Stimulated activated CD8-positive, alpha-beta memory T cell treated with anti-CD3 and anti-CD28 coated beads, Interleukin-12 subunit alpha, Interleukin-12 subunit beta, amount 100 ng/mL, for 1 hour (primary cell): ENCODE measurements around the gene CLBA1.
"Not testable (repeated sequence)": the region's sequence is repeated elsewhere in the genome, so short reads cannot be mapped to it uniquely, and the experiment has no call there.

Experiments used
- DNase-seq: peaks from one replicate; pipeline ENCODE4 v3.0.0-alpha.2; 2020; ENCODE audit warnings: low read depth

CLBA1 gene

DNA sequence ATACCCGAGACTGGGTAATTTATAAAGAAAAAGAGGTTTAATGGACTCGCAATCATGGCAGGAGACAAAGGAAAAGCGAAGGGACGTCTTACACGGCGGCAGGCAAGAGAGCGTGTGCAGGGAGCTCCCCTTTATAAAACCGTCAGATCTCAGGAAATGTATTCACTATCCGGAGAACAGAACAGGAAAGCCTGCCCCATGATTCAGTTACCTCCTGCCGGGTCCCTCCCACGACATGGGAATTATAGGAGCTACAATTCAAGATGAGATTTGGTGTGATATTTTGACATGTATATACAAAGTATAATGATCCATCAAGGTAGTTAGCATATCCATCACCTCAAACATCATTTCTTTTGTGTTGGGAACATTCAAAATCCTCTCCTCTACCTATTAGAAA, 37.6 kb downstream of the CLBA1 start:
- DNase-seq: no peak

DNA sequence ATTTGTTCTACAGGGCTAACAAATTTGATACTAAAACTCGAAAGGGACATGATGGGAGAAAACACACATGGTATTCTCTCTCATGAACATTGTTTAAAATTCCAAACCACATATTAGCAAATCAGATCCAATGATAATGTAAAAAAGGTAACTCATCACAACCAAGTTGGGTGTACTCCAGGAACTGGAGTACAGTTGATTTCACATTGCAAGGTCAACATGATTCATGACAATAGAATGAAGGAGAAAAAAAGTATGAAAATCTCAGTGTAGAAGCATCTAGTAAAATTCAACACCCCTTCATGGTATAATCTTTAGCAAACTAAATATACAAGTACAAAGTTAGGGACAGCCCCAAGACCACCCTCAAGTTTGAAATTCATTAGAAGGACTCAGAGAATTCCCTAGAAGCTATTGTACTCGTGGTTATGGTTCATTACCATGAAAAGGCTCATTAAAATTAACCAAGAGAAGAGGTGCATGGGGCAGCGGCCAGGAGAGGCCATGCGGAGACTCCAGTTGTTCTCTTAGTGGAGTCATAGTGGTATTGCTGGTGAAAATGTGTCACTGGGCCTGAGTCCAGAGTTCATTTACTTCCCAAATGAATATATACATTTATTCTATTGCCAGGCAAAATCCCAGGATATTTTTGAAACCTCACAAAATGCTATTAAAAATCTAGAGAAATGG, 38.3 kb downstream of the CLBA1 start:
- no peak for DNase-seq

DNA sequence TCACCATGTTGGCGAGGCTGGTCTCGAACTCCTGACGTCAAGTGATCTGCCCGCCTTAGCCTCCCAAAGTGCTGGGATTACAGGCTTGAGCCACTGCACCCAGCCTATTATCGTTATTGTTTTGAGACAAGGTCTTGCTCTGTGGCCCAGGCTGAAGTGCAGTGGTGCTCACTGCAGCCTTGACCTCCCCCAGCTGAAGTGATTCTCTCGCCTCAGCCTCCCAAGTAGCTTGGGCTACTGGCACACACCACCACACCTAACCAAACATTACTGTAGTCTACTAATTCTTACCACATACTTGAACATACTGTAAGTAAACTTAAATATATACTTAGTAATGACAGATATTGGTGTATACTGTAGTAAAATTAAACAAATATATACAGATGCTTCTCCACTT, 39.8 kb downstream of the CLBA1 start:
- no peak for DNase-seq

DNA sequence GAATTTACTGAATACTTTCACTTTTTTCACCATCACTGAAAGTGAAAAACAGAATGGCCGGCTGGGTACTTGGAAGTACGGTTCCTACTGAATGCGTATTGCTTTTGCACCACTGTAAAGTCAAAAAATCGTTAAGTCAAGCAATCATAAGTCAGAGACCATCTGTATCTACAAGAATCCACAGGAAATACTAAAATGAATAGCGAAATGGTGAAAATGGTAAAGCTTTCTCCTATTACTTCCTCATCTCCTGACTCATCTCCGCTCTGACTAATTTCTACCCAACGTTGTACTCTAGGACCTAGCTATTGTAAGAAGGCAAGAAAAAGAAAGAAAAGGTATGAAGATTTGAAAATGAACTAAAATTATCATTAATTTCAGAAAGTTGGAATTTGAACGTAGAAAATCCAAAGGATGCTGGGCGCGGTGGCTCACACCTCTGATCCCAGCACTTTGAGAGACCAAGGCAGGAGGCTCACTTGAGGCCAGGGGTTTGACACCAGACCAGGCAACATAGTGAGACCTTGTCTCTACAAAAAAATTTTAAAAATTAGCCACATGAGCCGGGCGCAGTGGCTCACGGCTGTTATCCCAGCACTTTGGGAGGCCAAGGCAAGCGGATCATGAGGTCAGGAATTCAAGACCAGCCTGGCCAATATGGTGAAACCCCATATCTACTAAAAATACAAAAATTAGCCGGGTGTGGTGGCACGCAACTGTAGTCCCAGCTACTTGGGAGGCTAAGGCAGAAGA, 40.6 kb downstream of the CLBA1 start:
- DNase-seq: no peak

DNA sequence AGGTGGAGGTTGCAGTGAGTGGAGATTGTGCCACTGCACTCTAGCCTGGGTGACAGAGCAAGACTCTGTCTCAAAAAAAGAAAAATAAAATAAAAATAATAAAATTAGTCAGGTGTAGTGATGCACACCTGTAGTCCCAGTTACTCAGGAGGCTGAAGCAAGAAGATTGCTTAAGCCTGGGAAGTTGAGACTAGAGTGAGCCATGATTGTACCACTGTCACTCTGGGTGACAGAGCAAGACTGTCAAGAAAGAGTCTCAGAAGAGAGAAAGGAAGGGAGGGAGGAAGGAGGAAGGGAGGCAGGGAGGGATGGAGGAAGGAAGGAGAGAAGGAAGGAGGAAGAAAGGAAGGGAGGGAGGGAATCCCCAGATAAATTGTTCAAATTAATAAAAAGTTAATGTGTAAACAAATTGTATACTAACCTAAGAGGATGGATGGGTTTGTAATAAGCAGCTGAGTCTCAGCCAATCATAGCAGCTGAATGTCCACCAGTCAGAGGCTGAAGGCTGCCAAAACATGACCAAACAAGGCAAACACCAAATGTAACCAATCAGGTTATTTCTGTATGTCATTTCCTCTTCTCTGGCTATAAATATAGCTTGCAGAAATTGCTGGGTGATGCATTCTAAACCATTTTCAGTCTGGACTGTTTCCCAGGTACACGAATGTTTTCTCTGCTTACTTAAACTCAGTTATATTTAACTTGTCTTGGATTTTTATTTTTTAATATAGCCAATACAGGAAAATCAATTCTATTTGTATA, 41.4 kb downstream of the CLBA1 start:
- no peak for DNase-seq

DNA sequence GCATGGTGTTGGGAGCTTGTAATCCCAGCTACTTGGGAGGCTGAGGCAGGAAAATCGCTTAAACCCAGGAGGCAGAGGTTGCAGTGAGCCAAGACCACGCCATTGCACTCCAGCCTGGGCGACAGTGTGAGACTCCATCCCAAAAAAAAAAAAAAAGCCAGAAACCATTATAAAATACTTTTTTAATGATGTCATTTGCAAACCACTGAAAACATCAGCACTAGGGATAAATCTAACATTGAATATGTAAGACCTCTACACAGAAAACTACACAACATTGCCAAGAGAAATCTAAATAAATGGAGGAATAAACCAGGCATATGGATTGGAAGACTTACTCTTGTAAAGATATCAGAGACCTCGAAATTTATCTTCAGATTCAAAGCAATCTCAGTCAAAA, 42.1 kb downstream of the CLBA1 start:
- DNase-seq: not testable (repeated sequence)

DNA sequence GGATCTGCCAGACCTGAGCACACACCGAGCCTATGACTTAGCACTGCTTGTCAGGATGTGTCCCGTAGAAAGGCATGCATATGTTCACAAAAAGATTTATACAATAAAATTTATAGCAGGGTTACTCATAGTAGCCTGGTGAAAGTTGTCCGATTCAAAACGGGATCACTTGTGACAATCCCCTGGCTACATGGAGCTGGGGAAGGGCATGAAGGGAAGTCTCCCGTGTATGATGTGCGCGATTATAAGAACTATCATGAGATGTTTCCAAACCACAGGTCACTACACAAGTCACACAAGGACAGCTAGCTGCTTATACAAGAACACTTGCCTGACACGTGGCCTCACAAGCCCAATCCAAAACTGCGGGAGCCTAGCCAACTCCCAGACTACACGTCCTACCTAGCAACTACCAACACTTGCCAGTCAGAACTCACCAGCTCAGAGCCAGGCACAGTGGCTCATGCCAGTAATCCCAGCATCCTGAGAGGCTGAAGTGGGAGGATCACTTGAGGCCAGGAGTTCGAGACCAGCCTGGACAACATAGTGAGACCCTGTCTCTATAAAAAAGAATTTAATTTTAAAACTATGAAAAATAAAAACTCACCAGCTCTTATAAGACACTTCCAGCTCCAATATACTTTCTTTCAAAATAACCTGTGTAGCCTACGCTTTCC, 42.8 kb downstream of the CLBA1 start:
- DNase-seq: no peak

DNA sequence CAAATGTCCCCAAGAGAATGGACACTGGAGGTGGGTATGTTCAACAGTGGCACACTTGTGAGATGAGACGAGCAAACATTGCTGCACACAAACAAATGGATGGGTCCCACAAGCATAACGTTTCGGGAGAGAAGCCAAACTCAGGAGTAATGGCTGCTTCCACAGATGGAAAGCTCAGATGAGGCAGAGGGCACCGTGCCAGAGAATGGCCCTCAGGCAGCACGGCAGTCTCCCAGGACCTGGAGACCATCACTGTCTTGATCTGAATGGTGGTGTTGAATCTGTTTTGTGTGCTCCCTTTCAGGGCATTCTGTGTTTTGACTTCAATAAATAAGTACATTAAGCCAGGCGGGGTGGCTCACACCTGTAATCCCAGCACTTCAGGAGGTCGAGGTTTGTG, 43.8 kb downstream of the CLBA1 start:
- no peak for DNase-seq

DNA sequence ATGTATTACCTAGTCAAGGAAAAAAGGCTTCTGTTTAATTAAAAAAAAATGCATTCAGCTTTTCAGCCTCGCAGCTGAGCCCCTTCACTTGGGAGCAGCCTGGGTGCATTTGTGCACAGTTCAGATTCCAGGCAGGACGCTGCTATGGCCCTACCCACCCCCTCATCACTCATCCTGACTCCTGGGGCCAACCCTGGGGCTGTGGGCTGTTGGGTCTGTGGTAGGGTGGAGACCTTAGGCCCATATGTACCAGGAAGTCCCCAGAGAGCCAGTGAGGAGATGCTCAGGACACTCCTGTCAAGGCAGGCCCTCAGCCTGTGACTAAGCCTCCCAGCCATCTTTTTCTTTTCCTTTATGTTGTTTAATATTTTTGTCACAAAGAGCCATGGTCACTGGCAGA, 44.6 kb downstream of the CLBA1 start:
- no peak for DNase-seq

DNA sequence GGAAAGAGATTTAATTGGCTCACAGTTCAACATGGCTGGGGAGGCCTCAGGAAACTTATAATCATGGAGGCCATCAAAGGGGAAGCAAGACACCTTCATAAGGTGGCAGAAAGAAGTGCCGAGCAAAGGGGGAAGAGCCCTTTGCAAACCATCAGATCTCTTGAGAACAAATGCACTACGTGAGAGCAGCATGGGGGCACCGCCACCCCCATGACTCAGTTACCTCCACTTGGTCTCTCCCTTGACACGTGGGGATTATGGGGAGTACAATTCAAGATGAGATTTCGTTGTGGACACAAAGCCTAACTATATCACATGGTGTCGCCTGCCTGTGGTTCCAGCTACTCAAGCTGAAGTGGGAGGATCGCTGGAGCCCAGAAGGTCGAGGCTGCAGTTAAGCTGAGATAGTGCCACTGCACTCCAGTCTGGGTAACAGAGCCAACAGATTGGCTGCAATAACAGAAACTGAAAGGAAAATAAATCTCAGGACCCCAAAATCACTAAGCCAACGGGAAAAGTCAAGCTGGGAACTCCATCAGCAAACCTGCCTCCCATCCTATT, 45.3 kb downstream of the CLBA1 start:
- no peak for DNase-seq

DNA sequence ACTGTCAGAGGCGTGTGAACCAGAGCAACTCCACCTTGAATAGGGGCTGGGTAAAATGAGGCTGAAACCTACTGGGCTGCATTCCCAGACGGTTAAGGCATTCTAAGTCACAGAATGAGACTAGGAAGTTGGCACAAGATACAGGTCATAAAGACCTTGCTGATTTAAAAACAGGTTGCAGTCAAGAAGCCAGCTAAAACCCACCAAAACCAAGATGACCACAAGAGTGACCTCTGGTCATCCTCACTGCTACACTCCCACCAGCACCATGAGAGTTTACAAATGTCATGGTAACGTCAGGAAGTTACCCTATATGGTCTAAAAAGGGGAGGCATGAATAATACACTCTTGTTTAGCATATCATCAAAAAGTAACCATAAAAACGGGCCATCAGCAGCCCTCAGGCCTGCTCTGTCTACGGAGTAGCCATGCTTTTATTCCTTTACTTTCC, 46.9 kb downstream of the CLBA1 start:
- not testable (repeated sequence) for DNase-seq

DNA sequence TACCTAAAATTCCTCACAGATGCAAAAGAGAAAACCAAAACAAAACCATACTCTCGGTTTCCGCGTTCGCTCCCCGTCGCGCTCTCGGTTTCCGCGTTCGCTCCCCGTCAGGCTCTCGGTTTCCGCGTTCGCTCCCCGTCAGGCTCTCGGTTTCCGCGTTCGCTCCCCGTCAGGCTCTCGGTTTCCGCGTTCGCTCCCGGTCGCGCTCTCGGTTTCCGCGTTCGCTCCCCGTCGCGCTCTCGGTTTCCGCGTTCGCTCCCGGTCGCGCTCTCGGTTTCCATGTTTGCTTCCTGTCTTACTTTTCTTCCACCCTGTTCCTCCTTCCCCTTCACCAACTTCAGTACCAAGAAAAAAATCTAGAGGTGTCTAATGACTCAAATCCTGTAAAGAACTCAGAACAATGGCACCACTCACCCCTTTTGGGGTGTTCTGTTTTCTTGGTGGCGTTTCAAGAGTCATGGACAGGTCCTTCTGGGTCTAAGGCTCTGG, 47.9 kb downstream of the CLBA1 start:
- not testable (repeated sequence) for DNase-seq

DNA sequence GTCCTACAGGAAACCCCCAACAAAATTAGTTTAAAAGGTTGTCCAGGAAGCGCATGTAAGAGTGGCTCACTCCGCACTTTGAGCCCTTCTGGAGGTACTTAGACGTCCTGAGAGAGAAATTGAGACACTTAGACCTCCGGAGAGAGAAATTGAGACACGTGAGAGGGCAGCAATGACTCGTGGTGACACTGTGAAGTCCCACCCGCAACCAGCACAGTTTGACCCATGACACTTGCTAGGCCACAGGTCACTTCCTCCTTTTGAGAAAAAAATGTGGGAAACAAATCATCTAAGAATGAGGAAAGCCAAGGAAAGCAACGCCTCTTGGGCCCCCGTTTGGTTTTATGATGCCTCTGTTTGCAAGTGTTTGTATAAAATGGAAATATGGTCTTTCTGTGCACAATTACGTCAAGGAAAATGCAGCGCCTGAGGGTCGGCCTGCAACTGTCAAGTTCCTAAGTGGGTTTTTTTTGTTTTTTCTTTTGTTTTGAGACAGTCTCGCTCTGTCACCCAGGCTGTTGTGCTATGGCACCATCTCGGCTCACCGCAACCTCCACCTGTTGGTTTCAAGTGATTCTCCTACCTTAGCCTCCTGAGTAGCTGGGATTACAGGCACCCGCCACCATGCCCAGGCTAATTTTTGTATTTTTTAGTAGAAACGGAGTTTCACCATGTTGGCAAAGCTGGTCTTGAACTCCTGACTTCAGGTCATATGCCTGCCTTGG, 48.9 kb downstream of the CLBA1 start:
- DNase-seq: no peak

DNA sequence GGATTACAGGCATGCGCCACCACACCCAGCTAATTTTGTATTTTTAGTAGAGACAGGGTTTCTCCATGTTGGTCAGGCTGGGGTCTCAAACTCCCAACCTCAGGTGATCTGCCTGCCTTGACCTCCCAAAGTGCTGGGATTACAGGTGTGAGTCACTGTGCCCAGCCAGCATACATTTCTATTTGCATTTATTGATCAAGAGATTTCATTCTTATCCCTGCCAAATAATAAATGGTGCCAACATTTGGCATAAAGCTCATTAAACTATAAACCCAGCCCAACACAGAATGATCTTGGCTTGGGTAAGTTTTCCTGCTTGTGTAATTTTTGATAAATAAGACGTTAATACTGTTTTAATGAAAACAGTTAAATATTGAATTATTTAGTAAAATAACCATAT, 50.0 kb downstream of the CLBA1 start:
- DNase-seq: not testable (repeated sequence)

DNA sequence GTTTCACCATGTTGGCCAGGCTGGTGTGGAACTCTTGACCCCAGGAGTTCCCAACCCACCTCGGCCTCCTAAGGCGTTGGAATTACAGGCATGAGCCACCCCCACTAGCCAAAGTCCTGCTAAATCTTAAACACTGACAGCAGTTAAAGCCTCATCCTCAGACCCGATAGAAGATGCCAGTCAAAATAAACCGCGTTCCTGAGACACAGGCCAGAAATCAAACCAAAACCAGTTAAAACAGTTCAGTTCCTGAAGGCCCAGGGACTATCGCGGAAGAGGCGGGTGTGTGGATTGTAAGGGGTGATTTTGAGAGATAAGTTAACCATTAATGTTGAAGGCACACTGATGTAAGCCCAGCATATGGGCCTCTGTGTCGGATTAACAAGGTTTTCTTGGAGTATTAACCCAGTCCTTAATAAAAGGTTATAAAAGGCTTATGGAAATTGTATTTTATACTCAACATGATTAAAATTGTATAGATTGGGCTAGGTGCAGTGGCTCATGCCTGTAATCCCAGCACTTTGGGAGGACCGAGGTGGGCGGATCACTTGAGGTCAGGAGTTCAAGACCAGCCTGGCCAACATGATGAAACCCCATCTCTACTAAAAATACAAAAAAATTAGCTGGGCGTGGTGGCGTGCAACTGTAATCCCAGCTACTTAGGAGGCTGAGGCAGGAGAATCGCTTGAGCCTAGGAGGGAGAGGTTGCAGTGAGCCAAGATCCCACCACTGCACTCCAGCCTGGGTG, 54.0 kb downstream of the CLBA1 start:
- DNase-seq: no peak

DNA sequence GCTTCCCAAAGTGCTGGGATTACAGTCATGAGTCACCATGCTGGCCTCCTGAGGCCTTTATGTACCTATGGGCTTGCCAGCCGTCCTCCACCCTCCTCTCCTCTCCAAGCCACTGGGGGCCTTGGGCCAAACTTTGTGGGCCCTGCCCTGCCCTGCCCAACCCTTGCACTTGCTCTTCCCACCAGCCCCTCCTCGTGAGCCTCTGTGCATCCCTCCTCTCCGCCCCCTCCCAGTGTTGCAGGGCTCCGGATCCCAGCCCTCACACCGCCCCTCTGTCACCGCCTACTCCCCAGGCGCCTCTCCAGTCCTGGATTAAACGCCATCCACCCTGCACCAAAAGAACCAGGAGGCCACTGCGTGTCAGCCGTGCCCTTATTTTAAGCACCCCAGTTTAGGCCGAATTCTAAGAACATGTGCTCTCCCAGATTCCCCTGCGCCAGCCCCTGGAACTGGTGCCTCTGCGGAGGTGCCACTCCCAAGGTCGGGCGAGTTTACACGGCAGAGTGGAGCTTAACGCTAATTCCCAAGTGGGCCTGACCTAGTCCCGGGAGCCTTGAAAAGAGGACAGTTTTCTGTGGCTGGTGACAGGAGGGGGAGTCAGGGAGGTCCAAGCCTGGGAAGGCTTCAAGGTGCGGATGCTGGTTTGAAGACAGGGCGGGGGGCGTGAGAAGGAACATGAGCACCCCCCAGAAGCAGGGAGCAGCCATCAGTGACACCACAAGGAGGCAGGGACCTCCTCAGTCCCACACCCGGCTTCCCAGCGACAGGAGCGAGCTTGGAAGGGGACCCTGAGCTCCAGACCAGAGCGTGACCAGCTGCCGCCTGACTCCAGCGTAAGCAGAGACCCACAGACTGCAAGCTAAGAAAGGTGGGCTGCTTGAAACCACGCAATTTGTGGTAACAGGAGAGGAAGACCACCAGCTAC, 56.5 kb downstream of the CLBA1 start:
- DNase-seq: no peak

DNA sequence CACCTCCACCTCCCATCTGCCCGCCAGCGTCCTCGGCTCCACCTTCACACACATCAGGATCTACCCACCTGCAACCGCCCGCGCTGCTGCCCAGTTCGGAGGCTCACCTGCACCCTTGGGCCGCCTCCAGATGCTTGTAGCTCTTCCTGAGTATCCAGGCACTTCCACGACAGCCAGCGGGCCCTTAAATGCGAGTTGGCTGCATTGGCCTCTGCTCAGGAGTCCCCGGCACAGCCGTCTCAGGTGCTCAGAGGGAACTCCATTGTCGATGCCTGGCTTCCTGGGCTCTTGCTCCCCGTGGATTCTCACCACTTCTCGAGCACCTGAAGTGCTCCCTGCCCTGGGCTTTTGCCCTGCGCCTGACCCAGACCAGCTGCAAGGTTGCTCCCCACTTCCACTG, 57.2 kb downstream of the CLBA1 start:
- DNase-seq: no peak

DNA sequence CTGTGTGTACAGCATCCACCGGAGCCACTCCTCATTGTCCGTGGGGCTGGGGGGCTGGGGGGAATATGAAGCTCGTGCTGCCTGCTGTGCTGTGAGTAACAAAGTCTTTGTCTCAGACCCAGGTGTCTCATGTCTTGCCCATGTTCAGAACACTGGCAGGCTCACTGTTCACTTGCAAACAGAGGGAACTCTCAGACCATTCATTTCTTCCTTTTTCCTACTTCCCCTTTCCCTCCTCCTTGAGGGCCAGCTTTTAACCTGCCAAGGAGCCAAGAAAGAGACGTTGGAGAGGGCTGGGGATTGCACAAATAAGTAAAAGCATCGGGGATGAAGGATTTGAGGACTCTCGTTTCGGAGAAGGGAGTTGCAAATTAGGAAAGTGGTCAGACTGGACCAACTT, 58.1 kb downstream of the CLBA1 start:
- DNase-seq: no peak
